OCI-LY1 (cell line): Measurements from ENCODE around the gene NPFF.

Experiments used
- H2AFZ ChIP-seq: fragments of 200-600 bp; sonication (generic), shearing (Covaris generic); 2 replicates; pipeline ENCODE4 v1.6.0; 2014; ENCODE audit warnings: antibody characterized with exemption, mild to moderate bottlenecking, low read length
- H3F3A ChIP-seq: fragments of 200-600 bp; sonication (generic), shearing (Covaris generic); 2 replicates; pipeline ENCODE4 v1.6.0; 2014; ENCODE audit warnings: mild to moderate bottlenecking, antibody characterized with exemption, low read length, moderate library complexity; ENCODE audit not compliant: insufficient read depth
- H3K27ac ChIP-seq: fragments of 200-600 bp; sonication (generic); 2 replicates; pipeline ENCODE4 v1.5.1; 2014; ENCODE audit warnings: low read length, mixed run types, mild to moderate bottlenecking, low read depth; ENCODE audit not compliant: poor library complexity, severe bottlenecking
- H3K27me3 ChIP-seq: fragments of 200-600 bp; sonication (generic); 2 replicates; pipeline ENCODE4 v1.6.0; 2014; ENCODE audit warnings: antibody characterized with exemption, mild to moderate bottlenecking, low read length, moderate library complexity; ENCODE audit not compliant: insufficient read depth
- H3K36me3 ChIP-seq: fragments of 200-600 bp; sonication (generic); 2 replicates; pipeline ENCODE4 v1.6.1; 2014; ENCODE audit warnings: mild to moderate bottlenecking, antibody characterized with exemption, low read length, moderate library complexity, mixed read lengths; ENCODE audit not compliant: insufficient read depth
- H3K4me1 ChIP-seq: fragments of 200-600 bp; sonication (generic); 2 replicates; pipeline ENCODE4 v1.5.1; 2014; ENCODE audit warnings: mild to moderate bottlenecking, low read length, moderate library complexity; ENCODE audit not compliant: insufficient read depth, severe bottlenecking
- H3K4me2 ChIP-seq: fragments of 200-600 bp; sonication (generic), shearing (Covaris generic); 2 replicates; pipeline ENCODE4 v1.6.1; 2014; ENCODE audit warnings: low read length
- H3K4me3 ChIP-seq: fragments of 200-600 bp; sonication (generic); 2 replicates; pipeline ENCODE4 v1.5.1; 2014; ENCODE audit warnings: low read length, low read depth, mild to moderate bottlenecking, mixed read lengths; ENCODE audit not compliant: poor library complexity, severe bottlenecking
- H3K79me2 ChIP-seq: fragments of 200-600 bp; shearing (Covaris generic); 2 replicates; pipeline ENCODE4 v1.6.1; 2016; ENCODE audit warnings: mixed run types, low read length, mixed read lengths; ENCODE audit not compliant: insufficient read depth
- H3K9ac ChIP-seq: fragments of 200-600 bp; sonication (generic), shearing (Covaris generic); 2 replicates; pipeline ENCODE4 v1.6.1; 2014; ENCODE audit warnings: mild to moderate bottlenecking, low read length, mixed read lengths
- H3K9me2 ChIP-seq: fragments of 200-600 bp; sonication (generic), shearing (Covaris generic); 2 replicates; pipeline ENCODE4 v1.6.1; 2014; ENCODE audit warnings: low read depth, mild to moderate bottlenecking, low read length, mixed read lengths
- H3K9me3 ChIP-seq: fragments of 200-600 bp; shearing (Covaris generic); 2 replicates; pipeline ENCODE4 v1.6.1; 2014; ENCODE audit warnings: low read length, mixed read lengths
- H4K20me1 ChIP-seq: fragments of 200-600 bp; sonication (generic), shearing (Covaris generic); 2 replicates; pipeline ENCODE4 v1.6.0; 2016; ENCODE audit warnings: mild to moderate bottlenecking, low read length; ENCODE audit not compliant: insufficient read depth
- CTCF ChIP-seq: fragments of 200-600 bp; sonication (generic), shearing (Covaris generic); IDR thresholded peaks from 2 replicates; pipeline ENCODE4 v1.5.1; 2017; ENCODE audit warnings: mild to moderate bottlenecking, antibody characterized with exemption, low read length, moderate library complexity, mixed read lengths
- EZH2 ChIP-seq: fragments of 200-600 bp; sonication (generic), shearing (Covaris generic); IDR thresholded peaks from 2 replicates; pipeline ENCODE4 v1.8.0; 2017; ENCODE audit warnings: borderline replicate concordance, mixed run types, mild to moderate bottlenecking, antibody characterized with exemption, low read length, moderate library complexity, mixed read lengths

The NPFF gene

DNA sequence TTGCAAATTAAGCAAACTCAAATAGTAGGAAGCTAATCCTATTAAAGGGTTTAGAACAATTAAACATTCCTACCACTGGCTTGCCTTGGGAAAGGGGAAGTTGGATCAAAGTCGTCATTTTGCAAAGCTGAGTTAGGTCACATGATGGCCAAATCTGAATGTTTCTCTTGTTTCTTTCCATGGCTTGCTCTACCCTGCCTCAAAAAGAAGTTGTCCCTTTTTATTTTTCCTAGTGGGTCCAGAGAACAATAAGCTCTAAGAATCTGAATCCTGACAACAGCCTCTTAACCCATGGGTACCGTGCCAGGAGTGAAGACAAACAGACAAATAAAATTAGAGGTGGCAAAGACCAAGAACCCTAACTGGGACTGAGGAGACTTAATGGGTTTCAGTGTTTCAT is 26.2 kb upstream of the NPFF start:
- no peak overlapping the region for H3K27ac ChIP-seq
- H3K4me1 ChIP-seq, result no peaks in the 10 kb centered on the region
- H3K9me2 ChIP-seq, result no peaks in the 10 kb centered on the region
- H3K9ac ChIP-seq, result no peak overlapping the region
- no peaks in the 10 kb centered on the region for H3F3A ChIP-seq
- no peaks in the 10 kb centered on the region for H4K20me1 ChIP-seq
- H3K27me3 ChIP-seq, result no peaks in the 10 kb centered on the region
- H3K36me3 ChIP-seq, result peaks cover 54% of the 10 kb centered on the region
- H2AFZ ChIP-seq, result no peak overlapping the region
- no peak overlapping the region for H3K4me2 ChIP-seq
- TF ChIP-seq CTCF (no peak), EZH2 (no peak)
- no peaks in the 10 kb centered on the region for H3K79me2 ChIP-seq
- no peak overlapping the region for H3K4me3 ChIP-seq
- H3K9me3 ChIP-seq, result no peaks in the 10 kb centered on the region

- H3K27ac ChIP-seq, result no peak overlapping the region
- no peaks in the 10 kb centered on the region for H3F3A ChIP-seq
- no peaks in the 10 kb centered on the region for H3K9me3 ChIP-seq
- H3K36me3 ChIP-seq, result peaks cover 54% of the 10 kb centered on the region
- no peaks in the 10 kb centered on the region for H3K27me3 ChIP-seq
- no peak overlapping the region for H2AFZ ChIP-seq
- no peaks in the 10 kb centered on the region for H3K79me2 ChIP-seq
- H3K4me3 ChIP-seq, result no peak overlapping the region
- H4K20me1 ChIP-seq, result no peaks in the 10 kb centered on the region
- H3K9me2 ChIP-seq, result no peaks in the 10 kb centered on the region
- TF ChIP-seq CTCF, result no peak
- TF ChIP-seq EZH2, result no peak
- no peak overlapping the region for H3K4me2 ChIP-seq
- no peak overlapping the region for H3K9ac ChIP-seq
- H3K4me1 ChIP-seq, result no peaks in the 10 kb centered on the region
Observed at GRCh38 chr12:53532524-53533445, 25.5 kb upstream of the NPFF start.

GRCh38 chr12:53532021-53532420 is 24.7 kb upstream of the NPFF start:
- H3K27ac ChIP-seq, result no peak overlapping the region
- H3F3A ChIP-seq, result no peaks in the 10 kb centered on the region
- no peaks in the 10 kb centered on the region for H3K9me2 ChIP-seq
- H3K36me3 ChIP-seq, result peaks cover 54% of the 10 kb centered on the region
- no peaks in the 10 kb centered on the region for H3K9me3 ChIP-seq
- no peak overlapping the region for H3K9ac ChIP-seq
- TF ChIP-seq EZH2 (no peak), CTCF (no peak)
- H2AFZ ChIP-seq, result no peak overlapping the region
- H3K4me2 ChIP-seq, result no peak overlapping the region
- H4K20me1 ChIP-seq, result no peaks in the 10 kb centered on the region
- no peaks in the 10 kb centered on the region for H3K79me2 ChIP-seq
- no peaks in the 10 kb centered on the region for H3K4me1 ChIP-seq
- no peak overlapping the region for H3K4me3 ChIP-seq
- no peaks in the 10 kb centered on the region for H3K27me3 ChIP-seq
